Activated naive CD8-positive, alpha-beta T cell treated with anti-CD3 and anti-CD28 coated beads, Interleukin-2, amount 10 ng/mL, durations not matched to agents 7 days and 5 days (primary cell): Measurements from ENCODE around the gene PRR4. TPM values are rescaled to one million over a fixed set of nuclear protein-coding genes. Genes with fewer than 3 reads are reported as not detected.

ENCODE experiments used
- ATAC-seq: fragments of 150-1000 bp; cut with Tn5 transposase; one replicate; pipeline ENCODE4 v1.10.0; 2021; ENCODE audit warnings: low read depth, moderate library complexity
- POLR2A ChIA-PET: fragments of 350-600 bp; sonication (Branson Sonifier 250); formaldehyde crosslinking; loops from one replicate; lab custom pipeline; 2021; ENCODE audit warnings: antibody characterized with exemption; lab: Charles Lee
- DNase-seq: peaks from one replicate; pipeline ENCODE4 v3.0.0; 2021
- H3K27ac Mint-ChIP-seq: one replicate; pipeline ENCODE4 v1.8.0; 2022; ENCODE audit warnings: mild to moderate bottlenecking, mixed read lengths
- H3K27me3 Mint-ChIP-seq: one replicate; pipeline ENCODE4 v1.8.0; 2022; ENCODE audit warnings: mild to moderate bottlenecking, moderate library complexity, mixed read lengths
- H3K36me3 Mint-ChIP-seq: one replicate; pipeline ENCODE4 v1.8.0; 2021; ENCODE audit warnings: mild to moderate bottlenecking, mixed read lengths
- H3K4me1 Mint-ChIP-seq: one replicate; pipeline ENCODE4 v1.8.0; 2021; ENCODE audit warnings: mixed read lengths
- H3K4me3 Mint-ChIP-seq: one replicate; pipeline ENCODE4 v1.8.0; 2022; ENCODE audit warnings: mild to moderate bottlenecking, moderate library complexity, mixed read lengths
- H3K9me3 Mint-ChIP-seq: one replicate; pipeline ENCODE4 v1.8.0; 2021; ENCODE audit warnings: mixed read lengths
- total RNA-seq, 2 experiments: library from RNA; stranded (reverse); gene quantifications; one replicate each; pipeline ENCODE4 v1.2.3, GENCODE V29; 2021

Gene PRR4
- total RNA-seq, 2 experiments from 2014 or later: 1.2 to 1.6 TPM

DNA sequence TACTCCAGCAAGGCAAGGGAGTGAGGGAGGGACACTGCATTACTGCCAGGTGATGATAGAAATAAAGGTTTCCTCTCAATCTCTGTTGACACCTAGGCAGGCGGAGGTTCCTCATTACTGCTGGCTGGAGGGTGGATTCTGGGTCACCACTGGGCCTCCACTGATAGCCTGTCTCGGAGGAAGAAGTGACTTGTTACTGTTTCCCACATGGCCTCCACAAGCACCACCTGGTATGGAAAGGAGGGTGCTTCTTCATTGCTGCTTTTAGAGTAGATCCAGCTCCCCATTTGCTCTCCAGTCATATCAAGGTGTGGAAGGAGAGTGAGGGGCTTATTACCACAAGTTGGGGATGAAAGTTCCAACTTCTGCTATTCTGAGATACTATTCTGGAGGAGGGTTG, 6.4 kb downstream of the PRR4 start:
- ATAC-seq: no peak
- no peak for DNase-seq
- Mint-ChIP-seq H3K4me3 (no peak overlapping the region), H3K27ac (no peak overlapping the region), H3K36me3 (peaks cover 30% of the 10 kb centered on the region), H3K4me1 (peaks cover 1% of the 10 kb centered on the region), H3K27me3 (no peaks in the 10 kb centered on the region), H3K9me3 (peaks cover 4% of the 10 kb centered on the region)
- POLR2A ChIA-PET: no interaction called here

DNA sequence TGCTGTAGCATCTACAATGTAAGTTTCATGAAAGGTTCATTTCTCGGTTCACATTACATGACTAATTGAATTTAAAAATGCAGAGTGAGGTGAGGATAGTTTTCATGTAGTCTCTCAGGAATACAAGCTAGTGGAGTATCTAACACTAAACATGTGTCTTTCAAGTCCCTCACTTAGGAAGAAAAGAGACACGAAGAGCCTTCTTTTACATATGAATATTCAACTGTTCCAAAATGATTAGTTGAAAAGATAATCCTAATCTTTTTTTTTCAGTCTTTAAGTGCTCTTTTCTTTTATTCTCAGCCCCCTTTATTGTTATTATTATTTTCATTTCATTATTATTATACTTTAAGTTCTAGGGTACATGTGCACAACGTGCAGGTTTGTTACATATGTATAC, 10.8 kb downstream of the PRR4 start:
- H3K27ac Mint-ChIP-seq: no peak overlapping the region
- H3K36me3 Mint-ChIP-seq: peaks cover 12% of the 10 kb centered on the region
- H3K27me3 Mint-ChIP-seq: no peaks in the 10 kb centered on the region
- no peak overlapping the region for H3K4me3 Mint-ChIP-seq
- H3K4me1 Mint-ChIP-seq: no peaks in the 10 kb centered on the region
- H3K9me3 Mint-ChIP-seq: peaks cover 2% of the 10 kb centered on the region
- POLR2A ChIA-PET: no interaction called here
- no peak for DNase-seq
- no peak for ATAC-seq

DNA sequence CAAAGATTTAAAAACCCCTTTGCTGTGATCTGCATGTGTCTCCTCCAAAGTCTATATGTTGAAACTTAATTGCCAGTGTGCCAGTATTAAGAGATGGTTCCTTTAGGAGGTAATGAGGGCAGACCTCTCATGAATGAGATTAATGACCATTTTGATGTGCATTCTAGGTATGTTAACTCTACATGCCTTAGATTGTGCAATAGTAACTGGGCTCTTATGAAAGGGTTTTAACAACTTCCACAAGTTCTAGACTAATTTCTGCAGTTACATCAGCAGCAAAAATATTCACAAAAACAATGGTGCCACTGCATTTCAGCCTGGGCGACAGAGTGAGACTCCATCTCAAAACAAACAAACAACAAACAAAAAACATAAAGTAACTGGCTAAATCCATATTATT, 19.3 kb downstream of the PRR4 start:
- H3K27ac Mint-ChIP-seq: no peak overlapping the region
- H3K36me3 Mint-ChIP-seq: no peaks in the 10 kb centered on the region
- H3K27me3 Mint-ChIP-seq: no peaks in the 10 kb centered on the region
- no peaks in the 10 kb centered on the region for H3K9me3 Mint-ChIP-seq
- H3K4me1 Mint-ChIP-seq: no peaks in the 10 kb centered on the region
- DNase-seq: no peak
- ATAC-seq: no peak
- POLR2A ChIA-PET: no interaction called here
- no peak overlapping the region for H3K4me3 Mint-ChIP-seq

DNA sequence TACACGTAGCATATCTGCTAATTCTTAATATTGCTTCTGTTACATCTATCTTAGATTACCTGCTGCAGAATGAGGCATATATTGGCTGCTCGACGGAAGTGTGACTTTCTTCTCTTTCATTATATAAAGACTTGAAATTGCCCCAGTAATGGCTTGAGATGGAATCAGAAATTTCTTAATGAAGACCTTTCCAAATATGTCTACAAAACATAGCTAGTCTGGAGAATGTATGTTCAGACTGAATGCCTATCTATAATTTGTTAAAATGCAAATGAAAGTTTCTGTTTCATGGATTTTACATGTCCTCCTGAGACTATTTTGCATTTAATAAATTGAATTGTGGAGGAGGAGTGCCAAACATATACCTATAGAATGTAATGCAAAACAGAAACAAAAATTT, 23.0 kb downstream of the PRR4 start, which contains the start of gene TAS2R10:
TSS of gene TAS2R10 (minus strand) at position 101 of the 400 bp plus-strand sequence. CDS start at position 12, 89 bp downstream.
- ATAC-seq (no peak), DNase-seq (no peak)
- H3K4me1 Mint-ChIP-seq: no peaks in the 10 kb centered on the region
- POLR2A ChIA-PET: no interaction called here
- H3K27ac Mint-ChIP-seq: no peak within 1 kb of the TSS
- H3K9me3 Mint-ChIP-seq: no peaks in the 10 kb centered on the region
- no peaks in the 10 kb centered on the region for H3K36me3 Mint-ChIP-seq
- peaks cover 2% of the 10 kb centered on the region for H3K27me3 Mint-ChIP-seq
- H3K4me3 Mint-ChIP-seq: no peak within 1 kb of the TSS

DNA sequence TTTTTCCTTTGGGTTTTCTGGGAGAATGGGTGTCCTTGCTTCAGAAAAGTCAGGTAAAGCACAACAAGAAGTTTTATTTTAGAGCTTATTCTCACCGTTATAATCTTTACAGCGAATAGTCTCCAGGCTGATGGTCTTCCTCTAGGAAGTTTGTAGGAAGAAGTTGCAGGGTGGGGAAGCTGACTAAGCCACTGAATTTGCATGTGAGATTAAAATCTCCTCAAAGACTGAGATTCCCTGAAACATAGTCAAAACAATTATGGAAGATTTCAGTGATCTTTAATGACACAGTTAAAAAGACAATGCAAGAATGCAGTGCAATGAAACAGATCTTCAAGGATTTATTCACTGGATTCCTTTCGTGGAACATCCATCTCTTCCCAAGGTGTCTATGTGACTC, 24.3 kb downstream of the PRR4 start:
- no peak for DNase-seq
- no peak overlapping the region for H3K4me3 Mint-ChIP-seq
- no peaks in the 10 kb centered on the region for H3K4me1 Mint-ChIP-seq
- H3K36me3 Mint-ChIP-seq: no peaks in the 10 kb centered on the region
- no peak overlapping the region for H3K27ac Mint-ChIP-seq
- ATAC-seq: no peak
- peaks cover 2% of the 10 kb centered on the region for H3K27me3 Mint-ChIP-seq
- POLR2A ChIA-PET: no interaction called here
- H3K9me3 Mint-ChIP-seq: no peaks in the 10 kb centered on the region

DNA sequence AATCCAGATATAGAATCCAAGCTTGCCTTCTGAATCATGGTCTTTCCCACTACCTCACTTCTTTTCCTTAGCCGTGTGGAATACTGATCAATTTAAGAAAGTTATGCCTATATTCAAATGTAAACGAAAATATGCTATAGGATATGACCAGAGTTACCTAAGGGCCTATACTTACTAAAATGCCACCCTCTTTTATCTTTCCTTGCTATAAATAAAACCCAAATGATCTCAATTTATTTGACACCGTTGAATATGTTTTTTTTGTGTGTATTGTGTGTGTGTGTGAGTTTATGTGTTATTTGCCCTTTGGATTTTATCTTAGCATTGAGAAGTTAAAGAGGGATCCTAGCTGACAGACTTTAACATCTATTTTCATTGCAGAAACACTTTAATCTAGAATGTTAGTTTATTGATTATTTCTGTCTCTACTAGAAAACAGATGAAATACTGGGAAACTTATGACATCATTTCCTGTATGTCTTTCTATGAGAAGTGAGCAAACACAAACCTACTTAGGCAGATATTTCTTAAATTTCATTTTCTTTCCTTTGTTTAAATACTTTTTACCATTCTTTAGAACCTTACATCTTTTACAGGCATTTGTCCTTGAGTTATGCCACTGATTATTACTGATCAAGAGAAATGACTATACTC, 37.3 kb downstream of the PRR4 start:
- DNase-seq (no peak), ATAC-seq (no peak)
- peaks cover 7% of the 10 kb centered on the region for H3K4me1 Mint-ChIP-seq
- no peaks in the 10 kb centered on the region for H3K36me3 Mint-ChIP-seq
- no peak overlapping the region for H3K4me3 Mint-ChIP-seq
- peaks cover 40% of the 10 kb centered on the region for H3K27me3 Mint-ChIP-seq
- no peaks in the 10 kb centered on the region for H3K9me3 Mint-ChIP-seq
- no peak overlapping the region for H3K27ac Mint-ChIP-seq
- POLR2A ChIA-PET: no interaction called here

DNA sequence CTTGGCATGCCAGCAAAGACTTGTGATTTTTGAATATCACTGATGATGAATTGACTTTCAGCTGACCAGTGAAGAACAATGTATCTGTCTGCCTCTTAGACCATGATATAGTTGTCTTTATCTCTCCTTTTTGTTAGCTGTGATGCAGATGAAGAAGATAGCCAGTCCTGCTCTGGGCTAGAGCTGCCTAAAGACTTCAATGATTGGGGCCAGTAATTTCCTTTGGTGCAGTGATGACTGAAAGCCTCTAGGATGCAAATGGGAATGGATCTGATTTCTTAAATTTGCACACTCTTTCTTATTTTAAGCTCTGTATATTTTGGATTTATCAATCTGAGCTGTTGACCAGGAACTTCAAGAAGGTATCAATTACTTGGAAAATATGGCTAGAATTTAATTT, 39.2 kb downstream of the PRR4 start, which contains the start of gene TAS2R9:
TSS of gene TAS2R9 (minus strand) at position 101 of the 400 bp plus-strand sequence. CDS start at position 8, 93 bp downstream.
- POLR2A ChIA-PET: no interaction called here
- DNase-seq: no peak
- no peaks in the 10 kb centered on the region for H3K36me3 Mint-ChIP-seq

DNA sequence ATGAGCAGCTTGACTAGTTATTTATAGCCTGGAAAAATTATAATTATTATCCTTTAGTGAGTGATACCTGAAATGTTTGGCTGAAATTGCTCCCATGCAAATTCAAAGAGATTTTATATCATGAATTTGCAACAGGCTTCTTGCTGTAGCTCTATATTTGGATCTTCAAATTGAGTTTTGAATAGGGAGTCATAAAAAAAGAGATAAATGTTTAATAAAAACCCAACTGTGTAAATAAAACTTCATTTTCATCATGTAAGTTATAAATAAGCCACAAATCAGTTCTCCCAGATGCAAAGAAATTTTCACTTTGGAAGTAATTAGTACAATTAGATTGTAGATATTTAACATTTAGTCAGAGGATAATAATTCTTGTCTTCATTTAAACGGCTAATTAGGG, 42.1 kb downstream of the PRR4 start, which contains the start of gene TAS2R8:
TSS of gene TAS2R8 (minus strand) at position 101 of the 400 bp plus-strand sequence. CDS start 306 bp downstream, outside the sequence.
- Mint-ChIP-seq H3K4me1 (peaks cover 4% of the 10 kb centered on the region), H3K9me3 (no peaks in the 10 kb centered on the region), H3K27ac (no peak within 1 kb of the TSS), H3K4me3 (no peak within 1 kb of the TSS), H3K27me3 (peaks cover 48% of the 10 kb centered on the region), H3K36me3 (no peaks in the 10 kb centered on the region)
- POLR2A ChIA-PET: no interaction called here
- DNase-seq (no peak), ATAC-seq (no peak)

More for the DNA sequence above, 39.2 kb downstream of the PRR4 start, which contains the start of gene TAS2R9:
- Mint-ChIP-seq H3K4me1 (peaks cover 7% of the 10 kb centered on the region), H3K27me3 (peaks cover 44% of the 10 kb centered on the region), H3K9me3 (no peaks in the 10 kb centered on the region), H3K27ac (no peak within 1 kb of the TSS), H3K4me3 (no peak within 1 kb of the TSS)
- no peak for ATAC-seq

DNA sequence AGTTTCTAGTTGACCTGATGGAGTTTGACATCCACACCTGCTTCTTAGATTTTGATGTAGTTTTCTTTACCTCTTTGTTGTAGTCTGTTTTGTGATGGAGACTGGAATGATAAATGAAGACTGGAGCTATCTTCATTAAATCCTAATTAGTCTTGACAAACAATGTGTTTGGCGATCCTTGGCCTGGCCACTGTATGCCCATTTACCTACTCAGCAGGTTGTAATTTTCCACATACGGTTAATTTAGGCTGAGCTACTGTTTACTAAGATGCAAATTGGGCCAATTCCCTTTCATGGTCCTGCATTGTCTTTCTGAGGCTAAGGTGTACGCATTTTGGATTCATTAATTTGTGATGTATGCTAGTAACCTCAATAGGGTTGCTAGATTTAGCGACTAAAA, 46.7 kb downstream of the PRR4 start, which contains the start of gene TAS2R7:
TSS of gene TAS2R7 (minus strand) at position 41 of the 400 bp plus-strand sequence. CDS start 57 bp downstream, outside the sequence.
- Mint-ChIP-seq H3K36me3 (no peaks in the 10 kb centered on the region), H3K4me3 (no peak within 1 kb of the TSS), H3K27ac (no peak within 1 kb of the TSS), H3K9me3 (no peaks in the 10 kb centered on the region), H3K27me3 (peaks cover 40% of the 10 kb centered on the region), H3K4me1 (no peaks in the 10 kb centered on the region)
- no peak for DNase-seq
- POLR2A ChIA-PET: no interaction called here
- no peak for ATAC-seq

DNA sequence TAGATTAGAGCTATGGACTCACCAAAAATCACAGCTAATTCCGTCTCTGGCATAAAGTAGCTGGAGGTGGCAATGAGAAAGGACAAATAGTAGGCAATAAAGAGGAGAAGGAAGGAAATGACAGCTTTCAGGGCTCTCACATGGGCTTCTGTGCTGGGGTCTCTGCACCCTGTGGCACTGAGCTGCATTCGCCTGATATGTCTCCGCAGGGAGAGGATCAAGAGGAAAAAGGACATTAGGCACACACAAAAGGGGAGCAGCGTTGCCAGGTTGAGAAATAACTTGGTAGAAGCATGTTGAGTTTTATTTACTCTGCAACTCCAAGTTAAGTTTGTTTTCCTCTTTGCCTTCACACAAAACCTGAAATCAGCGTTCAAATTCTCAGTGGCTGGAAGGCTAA, 47.5 kb downstream of the PRR4 start:
- H3K27me3 Mint-ChIP-seq: peaks cover 39% of the 10 kb centered on the region
- H3K36me3 Mint-ChIP-seq: no peaks in the 10 kb centered on the region
- ATAC-seq (no peak), DNase-seq (no peak)
- H3K4me1 Mint-ChIP-seq: no peaks in the 10 kb centered on the region
- POLR2A ChIA-PET: no interaction called here
- H3K4me3 Mint-ChIP-seq: no peak overlapping the region
- H3K9me3 Mint-ChIP-seq: peaks cover 1% of the 10 kb centered on the region
- no peak overlapping the region for H3K27ac Mint-ChIP-seq

Other genes starting within 250 kb of the PRR4 start
- gene MAGOHB, start 235.9 kb downstream of the PRR4 start, total RNA-seq: 10 to 100 TPM; 40.0 to 41.5 TPM
- 1 to 10 TPM; 3.1 TPM for gene STYK1, start 175.4 kb downstream of the PRR4 start, total RNA-seq
- gene YBX3, start 126.2 kb downstream of the PRR4 start, total RNA-seq: 10 to 100 TPM; 72.3 to 78.6 TPM
- gene TAS2R7, start 46.8 kb downstream of the PRR4 start, total RNA-seq: not detected
- gene TAS2R8, start 42.2 kb downstream of the PRR4 start, total RNA-seq: not detected
- gene TAS2R9, start 39.3 kb downstream of the PRR4 start, total RNA-seq: under 1 TPM in 1 of 2 experiments, not detected in 1; 0.28 TPM
- under 1 TPM; 0.48 to 0.58 TPM for gene TAS2R10, start 23.1 kb downstream of the PRR4 start, total RNA-seq
- gene PRH1, start 34.8 kb upstream of the PRR4 start, total RNA-seq: 10 to 100 TPM; 18.5 to 22.4 TPM
- 1 to 10 TPM; 1.0 to 1.3 TPM for gene TAS2R13, start 60.1 kb upstream of the PRR4 start, total RNA-seq
- not detected for gene PRH2, start 79.8 kb upstream of the PRR4 start, total RNA-seq
- gene TAS2R14, start 89.8 kb upstream of the PRR4 start, total RNA-seq: 1 to 10 TPM; 2.5 to 2.6 TPM
- gene TAS2R50, start 137.4 kb upstream of the PRR4 start, total RNA-seq: 1 to 10 TPM; 1.1 to 1.4 TPM
- 1 to 10 TPM; 1.2 to 2.0 TPM for gene TAS2R20, start 148.8 kb upstream of the PRR4 start, total RNA-seq
- gene TAS2R19, start 173.1 kb upstream of the PRR4 start, total RNA-seq: 1 to 10 TPM; 2.1 to 2.2 TPM
- gene TAS2R31, start 181.9 kb upstream of the PRR4 start, total RNA-seq: 1 to 10 TPM; 2.9 TPM
- 1 to 10 TPM; 1.2 to 1.4 TPM for gene TAS2R46, start 212.8 kb upstream of the PRR4 start, total RNA-seq
- under 1 TPM; 0.39 to 0.54 TPM for gene TAS2R43, start 242.8 kb upstream of the PRR4 start, total RNA-seq